ENCODE measurements around the gene B3GNT8. TPM values are rescaled to one million over a fixed set of nuclear protein-coding genes. Genes with fewer than 3 reads are reported as not detected.

The B3GNT8 gene
- total and polyA plus RNA-seq, 2 experiments from 2014 or later: 5.3 to 17.7 TPM

DNA sequence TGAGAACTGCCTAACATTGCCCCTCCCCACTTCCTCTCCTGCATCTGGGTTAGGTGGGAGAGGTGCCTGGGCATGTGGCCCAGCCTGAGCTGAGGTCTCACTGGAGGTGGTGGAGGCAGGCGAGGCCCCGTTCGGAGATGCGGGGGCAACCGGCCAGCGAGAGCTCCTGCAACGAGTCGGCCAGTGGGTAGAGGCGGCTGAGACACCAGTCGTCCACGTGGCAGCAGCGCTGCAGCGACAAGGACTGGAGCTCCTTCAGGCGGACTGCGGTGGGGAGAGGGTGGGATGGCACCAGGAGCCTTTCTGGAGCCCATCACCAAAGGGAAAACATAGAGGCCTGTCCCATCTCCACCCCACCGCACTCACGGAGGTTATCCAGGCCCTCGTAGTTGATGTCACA, 6.0 kb upstream of the B3GNT8 start:
- Histone ChIP-seq H3K4me3 (no peak overlapping the region), H3K4me2 (no peak overlapping the region), H3K27me3 (no peaks in the 10 kb centered on the region), H3K4me1 (ENCODE audit: insufficient read depth) (peaks cover 6% of the 10 kb centered on the region), H2AFZ (no peak overlapping the region), H3K9me3 (ENCODE audit: low read depth) (no peaks in the 10 kb centered on the region), H3K36me3 (replicated peaks; ENCODE audit: insufficient read depth, low read depth) (no peaks in the 10 kb centered on the region), H3K9me2 (replicated peaks; ENCODE audit: insufficient read depth) (no peaks in the 10 kb centered on the region), H4K20me1 (ENCODE audit: insufficient read depth, poor library complexity, severe bottlenecking) (no peaks in the 10 kb centered on the region), H3K27ac (no peak overlapping the region), H3K79me2 (peaks cover 12% of the 10 kb centered on the region)
- WGBS (ENCODE audit: low lambda C conversion rate, missing lambda C conversion rate): 97% methylated on average over 18 of the region's 18 CpGs
- DNase-seq (ENCODE audit: low spot score): no peak
- no peak for TF ChIP-seq EZH2 (IDR thresholded peaks at IDR 0.05; ENCODE audit: borderline replicate concordance)
- TF ChIP-seq, protein P1, sequence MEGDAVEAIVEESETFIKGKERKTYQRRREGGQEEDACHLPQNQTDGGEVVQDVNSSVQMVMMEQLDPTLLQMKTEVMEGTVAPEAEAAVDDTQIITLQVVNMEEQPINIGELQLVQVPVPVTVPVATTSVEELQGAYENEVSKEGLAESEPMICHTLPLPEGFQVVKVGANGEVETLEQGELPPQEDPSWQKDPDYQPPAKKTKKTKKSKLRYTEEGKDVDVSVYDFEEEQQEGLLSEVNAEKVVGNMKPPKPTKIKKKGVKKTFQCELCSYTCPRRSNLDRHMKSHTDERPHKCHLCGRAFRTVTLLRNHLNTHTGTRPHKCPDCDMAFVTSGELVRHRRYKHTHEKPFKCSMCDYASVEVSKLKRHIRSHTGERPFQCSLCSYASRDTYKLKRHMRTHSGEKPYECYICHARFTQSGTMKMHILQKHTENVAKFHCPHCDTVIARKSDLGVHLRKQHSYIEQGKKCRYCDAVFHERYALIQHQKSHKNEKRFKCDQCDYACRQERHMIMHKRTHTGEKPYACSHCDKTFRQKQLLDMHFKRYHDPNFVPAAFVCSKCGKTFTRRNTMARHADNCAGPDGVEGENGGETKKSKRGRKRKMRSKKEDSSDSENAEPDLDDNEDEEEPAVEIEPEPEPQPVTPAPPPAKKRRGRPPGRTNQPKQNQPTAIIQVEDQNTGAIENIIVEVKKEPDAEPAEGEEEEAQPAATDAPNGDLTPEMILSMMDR (IDR thresholded peaks at IDR 0.05; ENCODE audit: poor library complexity): no peak
- no peak for TF ChIP-seq EZH2phosphoT487 (IDR thresholded peaks at IDR 0.05; ENCODE audit: low read depth, severe bottlenecking, unreplicated experiment)

DNA sequence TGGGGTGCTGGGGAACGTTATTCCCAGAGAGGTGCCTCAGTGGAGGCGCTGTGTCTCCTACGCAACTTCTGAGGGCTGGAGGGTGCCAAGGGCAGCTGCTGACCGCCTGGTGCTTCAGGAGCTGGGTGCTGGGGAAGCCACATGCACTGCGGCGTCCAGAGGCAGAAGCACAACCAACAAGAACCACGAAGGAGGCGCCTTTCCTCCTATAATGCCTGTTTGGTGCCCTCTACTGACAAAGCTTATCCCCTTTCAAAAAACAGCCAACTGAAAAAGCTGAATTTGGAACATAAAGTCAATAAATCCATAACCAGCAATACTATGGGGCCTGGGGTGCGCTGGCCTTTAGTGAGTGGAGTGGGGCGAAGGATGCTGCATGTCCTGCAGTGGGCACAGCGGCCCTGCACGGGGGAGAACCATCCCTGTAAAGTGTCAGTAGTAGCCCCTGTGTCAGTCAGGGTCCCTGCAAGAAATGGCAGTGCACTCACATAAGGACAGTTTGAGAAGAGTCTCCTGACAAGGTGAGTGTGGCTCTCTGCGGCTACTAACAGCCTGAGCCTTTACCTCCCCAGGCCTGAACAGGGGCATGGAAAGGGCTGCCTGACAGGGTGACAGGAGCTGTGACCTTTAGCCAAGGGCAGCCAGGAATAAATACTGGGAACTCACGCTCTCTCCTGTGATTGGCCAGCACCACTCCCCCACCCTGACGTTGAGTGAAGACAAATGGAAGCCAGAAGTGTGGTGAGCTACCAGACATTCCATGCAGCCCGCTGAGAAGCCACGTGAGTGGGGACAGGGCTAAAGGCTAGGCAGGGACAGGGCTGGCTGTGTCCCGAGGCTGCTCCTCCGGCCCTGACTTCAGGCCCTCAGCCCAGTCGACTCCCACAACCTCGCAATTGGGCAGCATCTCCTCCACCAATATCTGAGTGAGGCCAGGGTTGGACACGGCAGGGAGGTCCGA, 4.5 kb upstream of the B3GNT8 start:
- peak overlapping the region; percentile 37 for H3K27ac ChIP-seq
- H3K27me3 ChIP-seq: no peaks in the 10 kb centered on the region
- no peak overlapping the region for H3K4me2 ChIP-seq
- peak; percentile 58 for DNase-seq (ENCODE audit: low spot score)
- 83% methylated on average over 21 of the region's 23 CpGs for WGBS (ENCODE audit: low lambda C conversion rate, missing lambda C conversion rate)
- no peak overlapping the region for H3K4me3 ChIP-seq
- no peak overlapping the region for H2AFZ ChIP-seq
- H4K20me1 ChIP-seq (ENCODE audit: insufficient read depth, poor library complexity, severe bottlenecking): no peaks in the 10 kb centered on the region
- no peaks in the 10 kb centered on the region for H3K9me2 ChIP-seq (replicated peaks; ENCODE audit: insufficient read depth)
- peaks cover 15% of the 10 kb centered on the region for H3K79me2 ChIP-seq
- peaks cover 17% of the 10 kb centered on the region for H3K4me1 ChIP-seq (ENCODE audit: insufficient read depth)
- H3K9me3 ChIP-seq (ENCODE audit: low read depth): no peaks in the 10 kb centered on the region
- TF ChIP-seq EZH2phosphoT487 (IDR thresholded peaks at IDR 0.05; ENCODE audit: low read depth, severe bottlenecking, unreplicated experiment) (no peak), EZH2 (IDR thresholded peaks at IDR 0.05; ENCODE audit: borderline replicate concordance) (no peak)
- TF ChIP-seq, protein P1 (IDR thresholded peaks at IDR 0.05; ENCODE audit: poor library complexity): peak; percentile 46
- H3K36me3 ChIP-seq (replicated peaks; ENCODE audit: insufficient read depth, low read depth): no peaks in the 10 kb centered on the region

DNA sequence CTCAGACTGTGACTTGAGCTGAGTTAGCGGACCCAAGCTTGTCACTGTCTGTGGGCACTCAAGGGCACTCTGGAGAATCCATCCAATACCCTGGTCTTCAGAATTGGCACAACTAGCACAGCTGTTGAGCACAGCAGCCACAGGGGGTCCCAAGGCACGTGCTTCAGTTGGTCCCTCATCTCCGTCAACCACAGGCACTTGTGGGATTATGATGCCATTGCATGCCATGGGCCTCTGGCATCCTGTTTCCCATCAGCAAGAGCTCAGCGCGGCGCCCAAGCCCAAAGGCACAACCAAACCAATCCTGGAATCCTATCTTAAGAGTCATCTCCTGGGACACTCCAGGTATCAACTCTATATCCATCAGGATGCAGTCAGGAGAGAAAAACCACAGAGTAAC, 3.7 kb upstream of the B3GNT8 start:
- whole genome bisulfite sequencing (ENCODE audit: low lambda C conversion rate, missing lambda C conversion rate): 78% methylated on average over 6 of the region's 6 CpGs

More for the DNA sequence above, 3.7 kb upstream of the B3GNT8 start:
- no peaks in the 10 kb centered on the region for H4K20me1 ChIP-seq (ENCODE audit: insufficient read depth, poor library complexity, severe bottlenecking)
- TF ChIP-seq EZH2phosphoT487 (IDR thresholded peaks at IDR 0.05; ENCODE audit: low read depth, severe bottlenecking, unreplicated experiment) (no peak), EZH2 (IDR thresholded peaks at IDR 0.05; ENCODE audit: borderline replicate concordance) (no peak)
- TF ChIP-seq, protein P1 (IDR thresholded peaks at IDR 0.05; ENCODE audit: poor library complexity): no peak
- no peak overlapping the region for H3K4me3 ChIP-seq
- H3K79me2 ChIP-seq: peaks cover 23% of the 10 kb centered on the region
- H3K27ac ChIP-seq: peak overlapping the region; percentile 34
- no peaks in the 10 kb centered on the region for H3K9me3 ChIP-seq (ENCODE audit: low read depth)
- H3K4me2 ChIP-seq: no peak overlapping the region
- no peaks in the 10 kb centered on the region for H3K9me2 ChIP-seq (replicated peaks; ENCODE audit: insufficient read depth)
- no peaks in the 10 kb centered on the region for H3K27me3 ChIP-seq
- no peak overlapping the region for H2AFZ ChIP-seq
- DNase-seq (ENCODE audit: low spot score): no peak
- H3K4me1 ChIP-seq (ENCODE audit: insufficient read depth): peaks cover 25% of the 10 kb centered on the region
- no peaks in the 10 kb centered on the region for H3K36me3 ChIP-seq (replicated peaks; ENCODE audit: insufficient read depth, low read depth)

Data from hepatocyte (in vitro differentiated cells).